ENCODE data around the gene PROM2.

PROM2 gene

DNA sequence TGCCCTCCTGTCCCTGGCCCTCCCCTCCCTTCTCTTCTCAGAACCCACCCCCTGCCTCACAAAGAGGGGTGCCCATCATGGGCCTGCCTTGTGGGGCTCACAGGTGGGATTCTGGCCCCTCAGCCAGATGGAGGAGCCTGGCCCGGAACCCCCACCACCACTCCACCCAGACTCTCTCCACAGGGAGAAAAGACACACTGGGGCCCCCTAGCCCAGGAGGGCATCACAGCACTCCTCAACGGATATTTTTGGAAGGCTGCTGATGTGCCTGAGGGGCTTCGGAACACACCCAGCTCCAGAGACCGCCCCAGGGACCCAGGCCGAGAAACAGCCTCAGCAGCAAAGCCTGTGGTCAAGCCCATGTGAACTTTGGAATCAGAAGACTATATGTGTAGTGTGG, 32.8 kb downstream of the PROM2 start:
- DNase-seq (ENCODE audit: low spot score), result no peak

DNA sequence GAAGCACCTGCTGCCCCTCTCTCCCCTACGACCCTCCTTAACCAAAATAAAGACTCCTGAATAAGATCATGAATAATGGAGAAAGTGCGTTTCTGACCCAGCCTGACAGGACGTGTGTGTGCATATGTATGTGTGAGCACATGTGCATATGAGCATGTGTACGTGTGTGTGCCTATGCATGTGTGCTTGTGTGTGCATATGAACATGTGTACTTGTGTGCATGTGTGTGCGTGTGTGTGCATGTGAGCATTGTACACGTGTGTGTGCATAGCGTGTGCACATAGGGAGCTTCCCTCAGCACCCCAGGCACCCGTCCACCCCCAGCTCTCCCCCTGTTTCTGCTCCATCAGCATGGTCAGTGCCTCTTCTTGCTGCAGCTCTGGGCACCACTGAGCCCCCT, 33.6 kb downstream of the PROM2 start:
- no peak for DNase-seq (ENCODE audit: low spot score)

DNA sequence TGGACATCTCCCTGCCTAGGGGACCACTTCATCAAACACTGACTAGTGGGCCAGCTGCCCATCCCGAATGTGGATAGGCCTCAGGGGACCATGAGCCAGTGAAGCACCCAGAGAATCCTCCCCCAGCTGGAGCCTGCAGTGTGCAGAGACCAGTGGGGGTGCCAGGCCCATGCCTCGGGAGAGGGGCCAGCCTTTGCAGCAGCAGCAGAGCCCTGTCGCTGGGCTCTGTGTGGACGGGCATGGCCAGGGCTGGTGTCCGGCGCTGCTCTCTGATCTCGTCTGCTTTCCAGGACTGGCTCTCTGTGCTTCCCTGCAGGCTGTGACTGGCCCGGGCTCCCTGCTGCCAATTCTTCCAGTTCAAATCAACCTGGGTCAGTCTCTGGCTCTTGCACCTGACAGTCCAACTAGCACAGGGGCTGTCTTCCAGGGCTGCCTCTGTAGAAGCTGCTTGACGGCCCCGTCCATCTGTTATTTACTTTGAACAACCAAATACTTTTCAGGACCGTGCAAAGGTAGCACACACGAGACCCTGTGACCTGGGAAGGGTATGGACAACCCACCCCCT, 34.3 kb downstream of the PROM2 start:
- DNase-seq (ENCODE audit: low spot score), result no peak

DNA sequence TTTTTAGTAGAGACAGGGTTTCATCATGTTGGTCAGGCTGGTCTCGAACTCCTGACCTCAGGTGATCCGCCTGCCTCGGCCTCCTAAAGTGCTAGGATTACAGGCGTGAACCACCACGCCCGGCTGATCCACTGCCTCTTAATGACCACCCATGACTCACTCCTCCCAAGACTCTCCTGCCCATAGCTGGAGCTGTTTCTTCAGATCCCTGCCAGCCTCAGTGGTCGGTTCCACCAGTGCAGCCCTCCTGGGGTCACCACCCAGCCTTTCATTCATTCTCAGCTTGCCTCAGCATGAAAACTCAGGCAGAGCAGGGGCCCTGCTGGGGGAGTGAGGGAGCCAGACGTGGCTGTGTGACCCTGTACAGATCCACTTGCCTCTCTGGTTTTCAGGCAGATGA, 35.4 kb downstream of the PROM2 start:
- no peak for DNase-seq (ENCODE audit: low spot score)

DNA sequence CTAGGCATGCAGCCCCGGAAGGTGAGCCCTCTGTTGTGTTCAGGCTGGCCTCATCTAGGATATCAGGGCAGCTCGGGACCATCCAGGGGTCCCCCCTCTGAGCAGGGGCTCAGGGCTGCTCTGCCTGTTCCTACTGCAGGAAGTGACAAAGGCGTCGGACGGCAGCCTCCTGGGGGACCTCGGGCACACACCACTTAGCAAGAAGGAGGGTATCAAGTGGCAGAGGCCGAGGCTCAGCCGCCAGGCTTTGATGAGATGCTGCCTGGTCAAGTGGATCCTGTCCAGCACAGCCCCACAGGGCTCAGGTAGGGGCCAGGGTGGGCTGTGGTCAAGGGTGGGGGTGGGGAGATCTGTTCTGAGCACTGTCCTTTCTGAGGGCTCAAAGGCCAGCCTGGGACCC, 36.0 kb downstream of the PROM2 start:
- no peak for DNase-seq (ENCODE audit: low spot score)

DNA sequence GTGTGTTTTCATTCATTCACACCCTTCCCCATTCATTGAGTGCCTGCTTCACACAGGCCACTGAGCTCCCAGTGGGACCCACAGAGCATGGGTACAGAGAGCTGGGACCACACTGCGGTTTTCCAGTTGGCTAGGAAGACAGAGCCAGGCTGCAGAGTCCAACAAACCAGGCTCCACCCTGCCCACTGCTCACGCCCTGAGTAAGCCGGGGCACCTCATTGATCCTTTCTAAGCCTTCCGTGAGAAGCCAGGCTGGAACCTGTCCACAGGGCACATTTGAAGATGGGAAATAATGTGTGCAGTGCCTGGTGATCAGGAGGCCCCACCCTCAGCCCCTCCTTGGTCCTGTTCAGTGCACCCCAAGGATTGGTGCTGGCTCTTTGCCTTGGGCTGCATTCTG, 36.4 kb downstream of the PROM2 start:
- no peak for DNase-seq (ENCODE audit: low spot score)

DNA sequence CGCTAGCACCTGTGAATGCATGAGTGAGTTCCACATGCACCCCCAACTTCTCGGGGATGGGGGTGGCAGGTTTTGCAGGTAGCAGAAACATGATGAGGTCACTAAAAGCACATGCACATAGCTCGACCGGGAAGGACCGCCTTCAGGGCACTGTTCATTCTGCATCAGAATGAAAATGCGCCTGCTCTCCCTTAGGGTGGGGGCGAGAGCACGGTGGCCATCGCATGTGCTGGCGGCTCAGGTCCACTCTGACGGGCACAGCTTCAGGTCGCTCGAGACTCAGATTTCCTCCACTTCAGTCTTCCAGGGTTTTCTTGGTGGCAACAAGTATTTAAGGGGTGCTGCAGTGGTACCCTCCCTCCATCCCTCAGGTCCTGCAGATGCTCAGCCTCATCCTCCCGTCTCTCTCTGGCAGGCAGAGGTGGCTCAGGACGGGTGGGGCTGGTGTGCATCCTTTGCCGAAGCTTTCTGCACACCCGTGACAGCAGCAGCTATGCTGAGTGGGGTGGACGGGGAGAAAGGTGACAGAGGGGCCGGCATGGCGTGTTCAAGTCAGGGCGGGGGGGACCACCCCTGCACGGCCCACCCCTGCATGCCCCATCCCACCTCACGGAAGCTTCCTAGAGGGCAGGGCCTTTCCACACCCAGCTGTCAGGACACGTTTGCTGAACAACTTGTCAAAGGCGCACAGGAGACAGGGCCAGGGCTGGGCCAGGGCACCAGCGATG, 37.7 kb downstream of the PROM2 start:
- DNase-seq (ENCODE audit: low spot score), result no peak

DNA sequence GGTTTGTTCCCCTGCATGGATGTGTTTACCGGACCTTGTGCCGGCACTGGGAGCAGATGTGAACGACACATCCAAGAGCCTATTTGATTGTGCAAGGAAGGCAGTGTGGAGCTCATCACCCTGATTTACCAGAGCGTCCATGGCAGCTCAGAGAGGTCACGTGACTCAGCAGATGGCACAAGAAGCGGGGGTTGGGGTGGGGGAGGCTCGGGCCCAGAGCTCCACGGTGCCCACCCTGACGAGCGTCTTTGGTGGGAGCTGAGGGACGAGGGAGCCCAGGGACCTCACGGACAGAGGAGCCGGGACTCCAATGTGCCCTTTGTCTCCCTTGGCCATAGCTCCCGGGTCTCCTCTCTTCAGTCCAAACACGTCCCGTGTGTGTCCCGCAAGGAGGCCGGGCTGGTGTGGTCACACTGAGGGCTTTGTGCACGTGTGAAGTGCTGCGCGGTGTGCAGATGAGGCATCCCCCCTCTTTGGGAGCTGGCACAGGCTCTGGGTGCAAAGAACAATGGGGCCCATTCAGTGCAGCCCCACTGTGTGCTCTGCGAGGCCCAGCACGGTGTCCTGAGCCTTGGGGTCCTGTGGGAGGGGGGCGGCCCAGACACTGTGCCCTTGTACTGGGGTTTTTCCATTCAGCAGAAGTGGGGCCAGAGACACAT, 38.4 kb downstream of the PROM2 start:
- no peak for DNase-seq (ENCODE audit: low spot score)

DNA sequence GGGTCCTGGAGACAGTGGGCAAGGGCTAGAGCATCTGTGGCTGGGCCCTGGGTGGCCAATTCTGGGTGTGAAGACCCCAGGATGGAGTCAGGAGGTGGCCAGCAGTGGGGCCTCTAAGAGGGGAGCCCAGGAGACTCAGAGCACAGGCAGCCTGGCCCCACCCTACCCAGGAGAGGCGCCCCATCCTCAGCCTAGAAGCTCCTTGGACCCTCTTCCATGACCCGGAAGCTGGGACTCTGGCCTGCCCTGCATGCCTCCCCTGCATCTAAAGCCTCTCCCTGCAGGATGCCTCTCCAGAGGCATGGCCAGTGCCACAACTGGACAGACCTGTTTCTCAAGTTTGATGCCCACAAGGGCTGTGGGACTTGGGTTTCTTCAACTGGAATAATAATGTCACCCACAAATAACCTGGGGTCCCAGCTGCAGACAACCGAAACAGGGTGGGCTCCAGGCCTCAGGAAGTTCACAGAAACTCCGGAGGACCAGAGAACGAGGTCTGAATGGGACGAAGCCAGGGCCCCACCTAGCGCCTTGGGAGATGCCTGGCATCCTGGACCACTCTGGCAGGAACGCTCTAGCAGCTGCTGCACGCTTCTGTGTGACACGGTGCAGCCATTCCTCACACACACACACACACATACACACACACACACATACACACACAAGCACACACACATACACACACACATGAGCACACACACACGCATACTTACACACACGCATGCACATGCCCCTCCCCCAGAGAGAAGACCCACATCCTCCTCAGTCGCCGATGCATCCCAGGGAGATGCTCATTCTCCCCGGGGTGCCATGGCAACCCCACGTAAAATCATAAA, 39.3 kb downstream of the PROM2 start:
- DNase-seq (ENCODE audit: low spot score), result no peak

DNA sequence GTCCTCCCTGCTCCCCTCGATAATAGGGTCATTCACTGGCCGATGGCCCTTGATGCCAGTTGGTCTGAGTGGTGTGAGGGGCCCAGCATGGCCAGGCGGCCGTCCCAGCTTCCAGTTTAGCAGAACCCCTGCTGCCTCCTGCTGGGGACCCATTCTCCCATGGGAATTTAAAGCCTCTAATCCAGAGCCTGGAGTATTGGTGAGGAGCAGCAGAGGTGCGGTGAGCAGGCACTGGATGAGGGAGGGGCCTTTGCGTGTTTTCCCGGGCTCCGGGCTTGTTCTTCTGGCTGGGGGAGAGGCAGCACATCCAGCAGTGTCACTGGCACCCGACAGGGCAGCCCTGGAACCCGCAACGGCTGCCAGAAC, 40.3 kb downstream of the PROM2 start:
- DNase-seq (ENCODE audit: low spot score), result no peak

DNA sequence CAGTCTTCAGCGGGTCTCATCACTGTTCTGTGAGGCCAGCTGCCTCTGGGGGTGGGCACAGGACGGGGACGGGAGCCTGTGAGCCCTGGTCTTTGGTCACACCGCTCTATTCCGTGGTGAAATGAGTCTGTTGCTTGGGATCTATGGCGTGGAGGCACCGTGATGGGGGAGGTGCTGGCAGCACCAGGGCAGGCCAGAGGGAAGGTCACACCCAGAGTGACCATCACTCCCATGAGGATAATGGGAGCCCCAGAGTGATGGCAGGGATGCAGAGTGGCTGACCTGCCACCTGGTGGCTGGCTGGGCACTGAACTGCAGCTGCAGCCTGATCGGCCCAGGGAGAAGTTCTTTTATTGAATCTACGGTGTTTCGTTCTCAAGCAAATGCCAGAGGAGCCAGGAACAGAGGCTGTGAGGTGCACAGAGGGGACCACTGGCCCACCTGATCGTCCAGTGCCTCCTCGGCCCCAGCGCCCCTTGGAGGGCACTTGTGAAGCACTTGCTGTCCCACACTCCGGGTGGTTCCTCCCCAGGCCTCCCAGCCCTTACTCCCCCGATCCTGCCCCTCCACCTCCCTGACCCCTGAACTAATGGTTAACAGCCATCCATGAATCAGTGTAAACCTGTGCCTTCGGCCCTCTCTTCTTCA, 40.8 kb downstream of the PROM2 start:
- peak; percentile 67 for DNase-seq (ENCODE audit: low spot score)

DNA sequence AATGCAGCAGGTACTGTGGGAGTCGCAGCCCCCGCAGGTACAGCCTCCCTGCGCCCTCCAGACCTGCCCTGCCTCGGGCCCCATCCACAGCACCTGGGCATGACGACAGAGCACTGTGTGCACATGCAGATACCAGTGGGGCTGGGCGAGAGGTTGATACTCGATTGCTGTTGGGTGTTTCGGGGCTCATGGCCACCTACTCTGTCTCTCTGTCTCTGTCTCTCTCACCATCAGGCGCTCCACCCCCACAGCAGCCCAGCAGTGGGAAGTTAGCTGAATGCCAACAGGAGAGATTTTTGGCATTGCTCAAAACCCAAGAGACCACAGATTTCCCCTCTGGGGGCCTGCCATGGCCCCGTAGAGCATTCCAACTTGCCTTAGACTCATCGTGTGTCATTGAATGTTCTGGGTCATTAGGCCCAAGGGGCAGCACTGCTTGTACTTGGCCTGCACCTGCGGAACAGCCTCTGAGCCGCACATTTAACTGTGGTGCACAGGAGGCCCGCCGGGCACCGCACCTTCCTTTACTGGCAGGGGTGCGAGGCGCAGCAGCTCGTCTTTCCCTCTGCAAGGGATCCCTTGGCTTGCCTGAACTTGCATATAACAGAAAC, 41.7 kb downstream of the PROM2 start:
- DNase-seq (ENCODE audit: low spot score), result no peak

DNA sequence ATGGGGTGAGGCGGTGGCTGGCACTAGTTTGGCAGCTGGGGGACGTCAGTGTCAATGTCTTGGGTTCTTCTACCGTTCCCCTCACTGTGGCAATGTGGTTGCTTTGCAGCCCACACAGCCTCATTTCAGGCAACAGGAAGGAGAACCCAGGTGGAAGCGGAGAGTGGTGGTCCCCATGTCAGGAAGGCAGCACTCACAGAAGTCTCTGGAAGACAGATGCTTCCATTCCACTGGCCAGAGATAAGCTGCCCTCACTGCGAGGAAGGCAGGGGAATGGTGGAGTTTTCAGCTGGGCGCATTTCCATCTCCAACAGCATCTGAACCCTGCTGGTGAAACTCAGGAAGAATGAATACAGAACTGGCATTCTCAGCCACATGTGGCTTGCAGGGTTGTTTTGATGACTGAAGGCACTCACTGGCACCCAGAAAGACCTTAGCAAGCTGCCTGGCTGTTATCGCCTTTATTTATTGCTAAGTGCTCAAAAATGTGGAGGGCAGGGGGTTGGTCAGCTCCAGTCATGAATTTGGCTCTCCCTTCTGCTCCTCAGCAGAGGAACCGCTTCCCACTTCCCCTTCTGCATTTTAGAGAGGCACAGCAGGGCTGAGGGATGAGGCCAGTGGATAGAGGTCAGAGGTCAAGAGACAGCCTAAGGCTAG, 42.3 kb downstream of the PROM2 start:
- DNase-seq (ENCODE audit: low spot score), result no peak

DNA sequence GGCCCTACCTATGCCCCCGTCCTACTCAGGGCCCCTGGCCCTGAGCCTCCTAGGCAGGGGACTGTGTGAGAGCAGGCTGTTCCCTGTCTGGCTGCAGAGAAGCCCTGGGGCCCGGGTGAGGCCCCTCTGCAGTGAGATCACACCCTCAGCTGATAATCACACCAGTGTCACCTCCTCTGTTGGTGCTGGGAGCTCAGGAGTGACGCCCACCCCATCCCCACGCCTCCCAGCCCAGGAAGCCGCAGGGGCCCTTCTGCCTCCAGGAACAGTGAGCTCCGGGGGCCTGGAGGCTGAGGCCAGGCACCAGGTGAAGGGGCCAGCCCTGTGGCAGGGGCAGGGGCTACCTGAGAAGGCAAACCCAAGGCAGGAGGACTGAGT, 42.9 kb downstream of the PROM2 start:
- DNase-seq (ENCODE audit: low spot score), result no peak

DNA sequence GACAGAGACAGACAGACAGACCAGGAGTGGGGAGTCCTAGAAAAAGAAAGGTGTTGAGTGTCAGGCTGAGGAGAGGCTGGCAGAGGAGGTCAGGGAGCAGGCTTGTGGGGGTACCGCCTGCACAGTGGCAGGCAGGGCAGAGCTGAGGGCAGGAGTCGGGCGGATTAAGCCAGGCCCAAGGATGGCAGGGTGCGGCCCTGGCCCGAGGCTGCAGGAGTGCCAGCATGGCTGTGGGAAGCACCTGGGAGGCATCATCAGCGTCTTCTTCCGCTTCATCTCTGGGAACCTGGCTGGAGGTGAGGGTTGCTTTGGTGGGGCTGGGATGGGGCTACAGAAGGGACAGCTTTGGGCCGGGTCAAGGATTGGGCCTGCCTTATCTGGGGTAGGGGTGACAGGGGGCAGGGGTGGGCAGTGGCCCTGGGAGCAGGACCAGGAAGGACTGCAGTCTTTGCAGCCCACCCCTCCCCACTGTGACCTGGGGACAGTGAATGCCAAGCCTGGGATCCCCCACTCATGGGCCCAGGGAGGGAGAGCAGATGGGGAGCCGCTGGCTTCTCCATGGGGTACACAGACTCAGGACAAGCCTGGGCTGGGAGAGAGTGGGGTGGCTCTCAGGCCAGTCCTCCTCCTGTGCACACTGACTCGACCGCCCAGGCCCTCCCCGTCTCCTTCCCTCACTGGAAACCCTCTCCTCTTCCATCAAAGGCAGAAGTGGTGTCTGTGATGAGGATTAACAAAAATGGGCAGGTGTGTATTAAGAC, 43.6 kb downstream of the PROM2 start:
- DNase-seq (ENCODE audit: low spot score), result no peak

DNA sequence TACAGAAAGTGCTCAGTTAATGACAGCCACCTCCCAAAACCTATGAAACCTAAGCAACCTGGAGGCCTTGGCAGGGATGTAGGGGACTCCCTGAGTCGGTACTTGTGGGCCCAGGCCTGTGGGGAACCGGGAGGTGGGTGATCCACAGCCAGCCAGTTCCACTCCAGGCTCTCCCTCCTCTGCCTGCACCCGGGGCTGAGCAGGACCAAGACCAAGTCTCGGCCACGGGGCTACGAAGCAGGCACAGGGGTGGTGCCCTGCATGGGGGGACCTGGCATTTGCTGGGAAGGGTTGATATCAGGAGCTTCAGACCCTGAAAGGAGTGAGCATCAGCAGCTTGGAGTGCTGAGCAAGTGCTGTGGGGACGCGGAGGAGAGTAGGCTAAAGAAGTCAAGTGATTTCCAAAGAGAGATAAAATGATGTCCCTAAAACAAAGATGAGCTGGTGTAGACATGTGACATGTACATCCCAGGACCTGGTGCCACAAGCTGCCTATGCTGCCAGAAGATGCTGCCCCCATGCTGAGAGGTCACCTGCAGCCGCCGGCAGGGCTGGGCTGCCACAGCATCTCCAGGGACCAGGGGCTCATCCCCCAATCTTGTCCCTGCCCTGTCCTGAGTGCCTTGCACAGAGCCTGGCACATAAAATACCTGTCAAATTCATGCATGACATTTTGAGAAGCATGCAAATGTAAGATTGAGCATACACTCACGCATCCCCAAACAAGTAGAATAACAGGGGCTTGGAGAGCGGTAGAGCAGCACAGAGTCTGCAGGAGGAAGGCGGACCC, 44.4 kb downstream of the PROM2 start:
- no peak for DNase-seq (ENCODE audit: low spot score)

DNA sequence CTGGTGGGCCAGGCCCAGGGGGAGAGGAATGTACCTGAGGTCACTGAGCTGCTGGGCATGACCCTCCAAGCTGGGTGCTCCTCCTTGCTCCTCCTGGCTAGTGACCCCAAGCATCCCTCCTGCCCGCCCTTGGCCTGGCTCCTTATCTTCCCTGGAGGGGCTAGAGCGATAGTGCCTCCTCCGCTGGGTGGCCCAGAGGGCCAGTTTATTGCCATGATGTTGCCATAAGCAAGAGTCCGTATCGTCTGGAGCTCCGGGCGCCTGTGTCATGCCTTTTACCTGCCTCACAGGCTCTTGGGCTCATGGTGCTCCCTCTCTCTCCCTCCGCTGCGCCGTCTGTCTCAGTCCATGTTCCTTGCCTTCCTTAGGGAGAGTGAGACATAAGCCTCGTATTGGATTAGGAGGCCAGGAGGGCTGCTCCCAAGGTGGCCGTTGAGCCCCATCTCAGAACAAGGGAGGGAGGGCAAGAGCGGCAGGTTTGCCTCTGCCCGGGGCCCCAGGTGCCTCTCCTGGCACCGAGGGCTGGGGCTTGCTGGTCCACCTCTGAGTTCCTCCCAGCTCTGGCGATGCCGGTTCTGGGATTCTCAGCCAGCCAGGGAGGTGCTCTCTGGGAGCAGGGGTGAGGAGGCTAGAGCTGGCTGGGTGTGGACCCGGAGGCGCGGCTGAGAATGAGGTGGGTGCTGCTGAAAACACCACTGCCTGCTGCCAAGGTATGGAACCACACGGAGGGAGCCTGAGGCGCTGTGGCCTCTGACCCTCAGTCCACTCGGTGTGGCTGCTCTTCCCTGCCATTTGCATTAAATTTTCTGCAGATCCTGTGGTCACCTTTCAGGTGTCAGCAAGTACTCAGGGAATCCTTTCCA, 45.5 kb downstream of the PROM2 start:
- DNase-seq (ENCODE audit: low spot score), result no peak

DNA sequence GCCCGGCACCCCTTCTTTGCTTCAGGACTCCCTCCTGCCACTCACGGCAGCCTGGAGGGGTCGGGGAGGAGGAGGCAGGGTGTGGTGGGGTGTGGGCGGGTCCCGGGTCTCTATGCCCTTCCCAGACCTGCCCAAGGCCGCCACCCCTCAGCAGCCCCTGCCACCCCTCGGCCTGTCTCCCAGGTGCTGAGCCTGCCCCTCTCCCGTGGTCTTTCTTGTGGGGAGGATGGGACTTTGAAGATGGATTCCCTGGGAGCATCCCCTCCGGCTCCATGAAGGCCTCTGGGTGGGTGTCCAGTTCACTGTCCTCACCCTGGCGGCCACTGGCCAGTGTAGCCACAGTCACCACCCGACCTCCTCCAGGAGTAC, 46.1 kb downstream of the PROM2 start:
- DNase-seq (ENCODE audit: low spot score), result no peak

Data from ecto neural progenitor cell (in vitro differentiated cells).